ENCODE data around the gene CDR2.
"Not testable (repeated sequence)": the region's sequence is repeated elsewhere in the genome, so short reads cannot be mapped to it uniquely, and the experiment has no call there.

CDR2 gene

GRCh38 chr16:22352723-22353122, 21.7 kb downstream of the CDR2 start:
- DNase-seq = no peak

GRCh38 chr16:22352140-22352539, 22.3 kb downstream of the CDR2 start:
- DNase-seq = no peak

GRCh38 chr16:22351017-22351416, 23.4 kb downstream of the CDR2 start:
- not testable (repeated sequence) for DNase-seq

GRCh38 chr16:22348291-22348690, 26.1 kb downstream of the CDR2 start:
- no peak for DNase-seq

- DNase-seq = no peak
Measured at GRCh38 chr16:22347100-22347820, 27.2 kb downstream of the CDR2 start.

- peak; percentile 86 to 94 (median 89) for DNase-seq
Measured at GRCh38 chr16:22346483-22346882, 27.9 kb downstream of the CDR2 start.

GRCh38 chr16:22342082-22342481, 32.3 kb downstream of the CDR2 start:
- no peak for DNase-seq

- no peak for DNase-seq
Measured at GRCh38 chr16:22340945-22341344, 33.5 kb downstream of the CDR2 start.

- DNase-seq = no peak
Measured at GRCh38 chr16:22337849-22338635, 36.4 kb downstream of the CDR2 start.

GRCh38 chr16:22337045-22337444, 37.4 kb downstream of the CDR2 start:
- DNase-seq = no peak

GRCh38 chr16:22336581-22336980, 37.8 kb downstream of the CDR2 start:
- no peak for DNase-seq

- no peak for DNase-seq
Measured at GRCh38 chr16:22335668-22336246, 38.7 kb downstream of the CDR2 start.

GRCh38 chr16:22333457-22333994, 40.9 kb downstream of the CDR2 start:
- DNase-seq = peak; percentile 75 to 93 (median 79)

- peak; percentile 13 to 68 (median 46) for DNase-seq
Measured at GRCh38 chr16:22330326-22330725, 44.1 kb downstream of the CDR2 start.

GRCh38 chr16:22329199-22329695, 45.2 kb downstream of the CDR2 start:
- DNase-seq = no peak

- no peak for DNase-seq
Measured at GRCh38 chr16:22328081-22328725, 46.2 kb downstream of the CDR2 start.

- no peak for DNase-seq
Measured at GRCh38 chr16:22327446-22327775, 47.0 kb downstream of the CDR2 start.

- no peak for DNase-seq
Measured at GRCh38 chr16:22326771-22327445, 47.5 kb downstream of the CDR2 start.

GRCh38 chr16:22326369-22326652, 48.1 kb downstream of the CDR2 start:
- no peak for DNase-seq

GRCh38 chr16:22325598-22326368, 48.6 kb downstream of the CDR2 start:
- no peak for DNase-seq

GRCh38 chr16:22324787-22325597, 49.4 kb downstream of the CDR2 start:
- no peak for DNase-seq

All from suppressor macrophage (primary cell).